GM12878 (cell line): ENCODE results near the gene ADAM19. TPM values are rescaled to one million over a fixed set of nuclear protein-coding genes. Genes with fewer than 3 reads are reported as not detected.

Experiments
- polyA plus RNA-seq, 11 experiments: library from polyadenylated mRNA; depleted of rRNA in 4 of 11; unstranded in 6 of 11; stranded (reverse) in 5 of 11; fragments of >200 nt; fragmentation: Nextera tagmentation in 4 of 11; fragmentation: Illumina TruSeq in 1 of 11; extraction: Ambion mirVana in 4 of 11; extraction: Trizol in 1 of 11; gene quantifications; 1 replicate in 1 of 11; 2 replicates in 10 of 11; pipeline versions ENCODE4 v1.2.1 to v1.2.3, GENCODE V29; 2011 to 2016; ENCODE audit warnings: inconsistent platforms in 2 of 11, missing spikeins in 2 of 11, low read depth in 1 of 11
- small RNA-seq: library from RNA; depleted of rRNA; stranded (forward); fragments of <200 nt; gene quantifications from one replicate; pipeline ENCODE3, GENCODE V24; 2014
- total RNA-seq, 4 experiments: library from RNA; depleted of rRNA in 3 of 4; stranded (reverse); fragments of >200 nt in 3 of 4; fragmentation: Illumina TruSeq in 1 of 4; extraction: Trizol in 1 of 4; gene quantifications; 2 replicates each; pipeline versions ENCODE4 v1.2.1 to v1.2.3, GENCODE V29; 2013 to 2021

The ADAM19 gene
- total and polyA plus RNA-seq, 10 of the 15 experiments (the other 5 are each of a cell fraction or from before 2014, with no cell fraction given) = 16.0 to 92.8 (median 44.7) TPM

Small RNAs within 50 kb of the gene (small RNA-seq; reads per million reads assigned to genes)
- not detected for gene RNU6-390P

Other genes with a start within 250 kb of the ADAM19 start
- gene NIPAL4, start 115.6 kb downstream of the ADAM19 start, total RNA-seq (2014; rRNA removed) = 6.6 and 7.3 TPM in 2 replicates
- gene NIPAL4, start 115.6 kb downstream of the ADAM19 start, total RNA-seq (2014; rRNA removed; fragmentation: Illumina TruSeq; extraction: Trizol) = 3.9 and 4.1 TPM in 2 replicates
- gene NIPAL4, start 115.6 kb downstream of the ADAM19 start, total RNA-seq (2021) = 9.7 and 10.5 TPM in 2 replicates
- 0.03 and 0.11 TPM in 2 replicates for gene NIPAL4, start 115.6 kb downstream of the ADAM19 start, polyA plus RNA-seq (2011; rRNA removed)
- 10.3 and 12.5 TPM in 2 replicates for gene NIPAL4, start 115.6 kb downstream of the ADAM19 start, polyA plus RNA-seq (2014; fragmentation: Illumina TruSeq; extraction: Trizol)
- 1 to 10 TPM; 3.3 to 5.2 TPM for gene NIPAL4, start 115.6 kb downstream of the ADAM19 start, polyA plus RNA-seq (2014; fragmentation: Nextera tagmentation; extraction: Ambion mirVana)
- gene NIPAL4, start 115.6 kb downstream of the ADAM19 start, polyA plus RNA-seq (2014; rRNA removed) = 4.5 and 4.8 TPM in 2 replicates
- gene NIPAL4, start 115.6 kb downstream of the ADAM19 start, polyA plus RNA-seq (2016; fragmentation: Nextera tagmentation; extraction: Ambion mirVana) = 10 to 100 TPM; 12.8 to 15.5 TPM
- gene SOX30, start 76.7 kb upstream of the ADAM19 start, total RNA-seq (2014; rRNA removed) = 0.11 TPM in 1 of 2 replicates, not detected in the other
- 0.09 TPM in 1 of 2 replicates, not detected in the other for gene SOX30, start 76.7 kb upstream of the ADAM19 start, total RNA-seq (2014; rRNA removed; fragmentation: Illumina TruSeq; extraction: Trizol)
- gene SOX30, start 76.7 kb upstream of the ADAM19 start, total RNA-seq (2021) = 0.11 and 0.13 TPM in 2 replicates
- 0.06 and 0.11 TPM in 2 replicates for gene SOX30, start 76.7 kb upstream of the ADAM19 start, polyA plus RNA-seq (2011; rRNA removed)
- gene SOX30, start 76.7 kb upstream of the ADAM19 start, polyA plus RNA-seq (2014; fragmentation: Illumina TruSeq; extraction: Trizol) = 0.10 TPM in 1 of 2 replicates, not detected in the other
- under 1 TPM; 0.06 to 0.07 TPM for gene SOX30, start 76.7 kb upstream of the ADAM19 start, polyA plus RNA-seq (2014; fragmentation: Nextera tagmentation; extraction: Ambion mirVana)
- 0.08 TPM in 1 of 2 replicates, not detected in the other for gene SOX30, start 76.7 kb upstream of the ADAM19 start, polyA plus RNA-seq (2014; rRNA removed)
- under 1 TPM; 0.09 to 0.32 TPM for gene SOX30, start 76.7 kb upstream of the ADAM19 start, polyA plus RNA-seq (2016; fragmentation: Nextera tagmentation; extraction: Ambion mirVana)
- gene C5orf52, start 95.8 kb upstream of the ADAM19 start, total RNA-seq (2014; rRNA removed) = not detected in 2 replicates
- gene C5orf52, start 95.8 kb upstream of the ADAM19 start, total RNA-seq (2014; rRNA removed; fragmentation: Illumina TruSeq; extraction: Trizol) = not detected in 2 replicates
- not detected in 2 replicates for gene C5orf52, start 95.8 kb upstream of the ADAM19 start, total RNA-seq (2021)
- not detected in 2 replicates for gene C5orf52, start 95.8 kb upstream of the ADAM19 start, polyA plus RNA-seq (2011; rRNA removed)
- gene C5orf52, start 95.8 kb upstream of the ADAM19 start, polyA plus RNA-seq (2014; fragmentation: Illumina TruSeq; extraction: Trizol) = not detected in 2 replicates
- not detected for gene C5orf52, start 95.8 kb upstream of the ADAM19 start, polyA plus RNA-seq (2014; fragmentation: Nextera tagmentation; extraction: Ambion mirVana)
- not detected in 2 replicates for gene C5orf52, start 95.8 kb upstream of the ADAM19 start, polyA plus RNA-seq (2014; rRNA removed)
- gene C5orf52, start 95.8 kb upstream of the ADAM19 start, polyA plus RNA-seq (2016; fragmentation: Nextera tagmentation; extraction: Ambion mirVana) = not detected
- gene THG1L, start 155.6 kb upstream of the ADAM19 start, total RNA-seq (2014; rRNA removed) = 26.2 and 36.5 TPM in 2 replicates
- 38.6 and 40.7 TPM in 2 replicates for gene THG1L, start 155.6 kb upstream of the ADAM19 start, total RNA-seq (2014; rRNA removed; fragmentation: Illumina TruSeq; extraction: Trizol)
- 24.8 and 26.5 TPM in 2 replicates for gene THG1L, start 155.6 kb upstream of the ADAM19 start, total RNA-seq (2021)
- gene THG1L, start 155.6 kb upstream of the ADAM19 start, polyA plus RNA-seq (2011; rRNA removed) = 54.8 and 55.7 TPM in 2 replicates
- gene THG1L, start 155.6 kb upstream of the ADAM19 start, polyA plus RNA-seq (2014; fragmentation: Illumina TruSeq; extraction: Trizol) = 32.8 and 33.5 TPM in 2 replicates
- gene THG1L, start 155.6 kb upstream of the ADAM19 start, polyA plus RNA-seq (2014; fragmentation: Nextera tagmentation; extraction: Ambion mirVana) = 10 to 100 TPM; 37.2 to 58.0 TPM
- 34.0 and 35.4 TPM in 2 replicates for gene THG1L, start 155.6 kb upstream of the ADAM19 start, polyA plus RNA-seq (2014; rRNA removed)
- 10 to 100 TPM; 25.5 to 26.9 TPM for gene THG1L, start 155.6 kb upstream of the ADAM19 start, polyA plus RNA-seq (2016; fragmentation: Nextera tagmentation; extraction: Ambion mirVana)
- 5.5 and 6.9 TPM in 2 replicates for gene LSM11, start 167.9 kb upstream of the ADAM19 start, total RNA-seq (2014; rRNA removed)
- 5.3 and 6.0 TPM in 2 replicates for gene LSM11, start 167.9 kb upstream of the ADAM19 start, total RNA-seq (2014; rRNA removed; fragmentation: Illumina TruSeq; extraction: Trizol)
- 6.0 TPM in 2 replicates for gene LSM11, start 167.9 kb upstream of the ADAM19 start, total RNA-seq (2021)
- 8.5 and 11.2 TPM in 2 replicates for gene LSM11, start 167.9 kb upstream of the ADAM19 start, polyA plus RNA-seq (2011; rRNA removed)
- gene LSM11, start 167.9 kb upstream of the ADAM19 start, polyA plus RNA-seq (2014; fragmentation: Illumina TruSeq; extraction: Trizol) = 4.9 and 6.0 TPM in 2 replicates
- gene LSM11, start 167.9 kb upstream of the ADAM19 start, polyA plus RNA-seq (2014; fragmentation: Nextera tagmentation; extraction: Ambion mirVana) = 1 to 10 TPM; 1.5 to 2.1 TPM
- gene LSM11, start 167.9 kb upstream of the ADAM19 start, polyA plus RNA-seq (2014; rRNA removed) = 3.5 and 3.8 TPM in 2 replicates
- 1 to 10 TPM in 1 of 2 experiments, under 1 TPM in 1; 0.71 to 1.5 TPM for gene LSM11, start 167.9 kb upstream of the ADAM19 start, polyA plus RNA-seq (2016; fragmentation: Nextera tagmentation; extraction: Ambion mirVana)